Loucy (cell line): Measurements from ENCODE around the gene WDR46.
A peak's percentile ranks its signal among the peaks of the same experiment; 100 is the strongest.
"Not testable (repeated sequence)": the region's sequence is repeated elsewhere in the genome, so short reads cannot be mapped to it uniquely, and the experiment has no call there.

Source experiments
- H2AFZ ChIP-seq: fragments of 200-600 bp; sonication (generic); 2 replicates; pipeline ENCODE4 v1.6.0; 2016; ENCODE audit warnings: antibody characterized with exemption, mild to moderate bottlenecking, low read length, moderate library complexity
- H3F3A ChIP-seq: fragments of 200-600 bp; 2 replicates; pipeline ENCODE4 v1.6.0; 2016; ENCODE audit warnings: antibody characterized with exemption, low read depth, mild to moderate bottlenecking
- H3K27me3 ChIP-seq: fragments of 200-600 bp; sonication (generic); 2 replicates; pipeline ENCODE4 v1.6.1; 2014; ENCODE audit warnings: low read length, mild to moderate bottlenecking; ENCODE audit not compliant: insufficient read depth, poor library complexity, severe bottlenecking
- H3K36me3 ChIP-seq: fragments of 200-600 bp; sonication (generic); 2 replicates; pipeline ENCODE4 v1.6.1; 2016; ENCODE audit warnings: low read length; ENCODE audit not compliant: insufficient read depth
- H3K4me1 ChIP-seq: fragments of 200-600 bp; sonication (generic); 2 replicates; pipeline ENCODE4 v1.5.1; 2014; ENCODE audit warnings: low read length, mild to moderate bottlenecking; ENCODE audit not compliant: insufficient read depth, poor library complexity, severe bottlenecking
- H3K4me2 ChIP-seq: fragments of 200-600 bp; sonication (generic); 2 replicates; pipeline ENCODE4 v1.6.0; 2014; ENCODE audit warnings: antibody characterized with exemption, low read length, low read depth, mild to moderate bottlenecking; ENCODE audit not compliant: poor library complexity, severe bottlenecking
- H3K4me3 ChIP-seq: fragments of 200-600 bp; sonication (generic); 2 replicates; pipeline ENCODE4 v1.5.1; 2014; ENCODE audit warnings: low read length, mild to moderate bottlenecking, mixed read lengths; ENCODE audit not compliant: poor library complexity, severe bottlenecking
- H3K79me2 ChIP-seq: fragments of 200-600 bp; sonication (generic); 2 replicates; pipeline ENCODE4 v1.6.1; 2014; ENCODE audit warnings: low read length; ENCODE audit not compliant: insufficient read depth
- H3K9ac ChIP-seq: fragments of 200-600 bp; sonication (generic); 2 replicates; pipeline ENCODE4 v1.6.0; 2014; ENCODE audit warnings: mild to moderate bottlenecking, low read depth, low read length, moderate library complexity; ENCODE audit not compliant: poor library complexity, severe bottlenecking
- H3K9me2 ChIP-seq: fragments of 200-600 bp; sonication (generic); replicated peaks from 2 replicates; pipeline ENCODE4 v1.6.1; 2016; ENCODE audit warnings: low read depth, low read length, mixed read lengths
- H3K9me3 ChIP-seq: fragments of 200-600 bp; sonication (generic); 2 replicates; pipeline ENCODE4 v1.6.1; 2014; ENCODE audit warnings: mild to moderate bottlenecking, antibody characterized with exemption, low read length, low read depth; ENCODE audit not compliant: insufficient read depth
- H4K20me1 ChIP-seq: fragments of 200-600 bp; sonication (generic); 2 replicates; pipeline ENCODE4 v1.6.0; 2014; ENCODE audit warnings: antibody characterized with exemption, low read length, mild to moderate bottlenecking; ENCODE audit not compliant: insufficient read depth, poor library complexity, severe bottlenecking
- EZH2phosphoT487 ChIP-seq: fragments of 200-600 bp; IDR thresholded peaks from 2 replicates; pipeline ENCODE4 v1.6.1; 2018; ENCODE audit warnings: antibody characterized with exemption, mild to moderate bottlenecking, moderate library complexity, borderline replicate concordance
- TF ChIP-seq, protein P1 (sequence below): fragments of 200-600 bp; sonication (generic); conservative IDR thresholded peaks from 2 replicates; pipeline ENCODE4 v1.5.1; 2014; ENCODE audit warnings: mild to moderate bottlenecking, antibody characterized with exemption, low read length

WDR46 gene

DNA sequence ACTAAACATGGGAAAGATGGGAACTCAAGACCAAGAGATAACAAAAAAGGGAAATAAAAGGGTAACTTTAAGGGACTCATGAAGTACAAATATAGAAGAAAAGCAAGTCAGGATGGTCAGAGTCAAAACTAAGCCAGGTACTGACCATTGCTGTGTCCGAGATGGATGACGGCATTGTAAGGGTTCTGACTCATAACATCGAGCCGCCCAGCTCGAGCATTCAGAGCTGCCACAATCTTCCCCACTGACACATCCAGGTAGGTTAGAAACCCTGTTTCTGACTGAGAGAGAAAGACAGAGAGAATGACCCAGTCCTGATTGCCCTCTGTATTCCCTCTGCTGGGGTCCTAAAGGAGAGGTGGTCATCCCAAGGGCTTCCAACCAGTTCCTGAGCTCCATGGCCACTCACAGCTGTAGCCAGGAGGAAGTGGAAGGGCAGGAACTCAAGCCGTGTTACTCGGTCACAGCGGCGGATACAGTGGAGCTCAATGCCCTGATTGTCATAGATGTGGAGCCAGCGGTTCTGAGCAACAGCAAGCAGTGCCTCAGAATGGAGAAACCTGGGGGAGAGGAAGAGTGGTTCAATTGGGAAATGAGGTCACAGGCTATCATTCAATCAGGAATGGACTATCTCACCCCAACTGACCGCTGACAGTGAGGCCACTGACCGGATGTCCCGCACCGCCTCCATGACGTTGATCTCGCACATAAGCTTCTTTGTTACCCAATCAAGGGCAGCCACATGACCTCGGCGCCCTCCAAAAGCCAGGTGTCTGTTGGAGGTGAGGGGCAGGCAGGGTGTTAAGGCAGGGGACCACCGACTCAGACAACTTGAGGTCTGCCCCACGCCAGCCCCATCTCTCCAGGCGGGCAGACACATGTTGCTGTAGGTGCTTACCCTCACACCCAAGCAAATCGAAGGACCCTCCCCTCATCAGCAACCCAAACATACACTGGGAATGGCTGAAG is 1.8 kb downstream of the WDR46 start:
- TF ChIP-seq, protein P1, sequence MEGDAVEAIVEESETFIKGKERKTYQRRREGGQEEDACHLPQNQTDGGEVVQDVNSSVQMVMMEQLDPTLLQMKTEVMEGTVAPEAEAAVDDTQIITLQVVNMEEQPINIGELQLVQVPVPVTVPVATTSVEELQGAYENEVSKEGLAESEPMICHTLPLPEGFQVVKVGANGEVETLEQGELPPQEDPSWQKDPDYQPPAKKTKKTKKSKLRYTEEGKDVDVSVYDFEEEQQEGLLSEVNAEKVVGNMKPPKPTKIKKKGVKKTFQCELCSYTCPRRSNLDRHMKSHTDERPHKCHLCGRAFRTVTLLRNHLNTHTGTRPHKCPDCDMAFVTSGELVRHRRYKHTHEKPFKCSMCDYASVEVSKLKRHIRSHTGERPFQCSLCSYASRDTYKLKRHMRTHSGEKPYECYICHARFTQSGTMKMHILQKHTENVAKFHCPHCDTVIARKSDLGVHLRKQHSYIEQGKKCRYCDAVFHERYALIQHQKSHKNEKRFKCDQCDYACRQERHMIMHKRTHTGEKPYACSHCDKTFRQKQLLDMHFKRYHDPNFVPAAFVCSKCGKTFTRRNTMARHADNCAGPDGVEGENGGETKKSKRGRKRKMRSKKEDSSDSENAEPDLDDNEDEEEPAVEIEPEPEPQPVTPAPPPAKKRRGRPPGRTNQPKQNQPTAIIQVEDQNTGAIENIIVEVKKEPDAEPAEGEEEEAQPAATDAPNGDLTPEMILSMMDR, result no peak
- TF ChIP-seq EZH2phosphoT487, result no peak
- peak overlapping the region; percentile 81 for H3K4me3 ChIP-seq

DNA sequence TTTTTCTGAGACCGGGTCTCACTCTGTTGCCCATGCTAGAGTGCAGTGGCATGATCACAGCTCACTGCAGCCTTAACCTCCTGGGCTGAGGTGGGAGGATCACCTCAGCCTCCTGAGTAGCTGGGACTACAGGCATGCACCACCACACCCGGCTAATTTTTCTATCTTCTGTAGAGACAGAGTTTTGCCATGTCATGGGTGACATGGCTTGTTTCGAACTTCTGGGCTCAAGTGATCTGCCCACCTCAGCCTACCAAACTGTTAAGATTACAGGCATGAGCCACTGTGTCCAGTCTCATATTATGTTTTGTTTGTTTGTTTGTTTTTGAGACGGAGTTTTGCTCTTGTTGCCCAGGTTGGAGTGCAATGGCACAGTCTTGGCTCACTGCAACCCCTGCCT is 3.8 kb downstream of the WDR46 start:
- Histone ChIP-seq H3K4me1 (peaks cover 14% of the 10 kb centered on the region), H3K79me2 (peaks cover 32% of the 10 kb centered on the region)
- not testable (repeated sequence) for H3K9me2 ChIP-seq, H3K9me3 ChIP-seq, H3F3A ChIP-seq, H3K9ac ChIP-seq, H3K4me2 ChIP-seq, H2AFZ ChIP-seq, H3K4me3 ChIP-seq, H4K20me1 ChIP-seq, H3K27me3 ChIP-seq, H3K36me3 ChIP-seq

More for the DNA sequence above, 1.8 kb downstream of the WDR46 start:
- H3K4me1 ChIP-seq, result peaks cover 17% of the 10 kb centered on the region
- peak overlapping the region; percentile 100 for H3K4me2 ChIP-seq
- H2AFZ ChIP-seq, result no peak overlapping the region
- H3K9me3 ChIP-seq, result no peaks in the 10 kb centered on the region
- no peaks in the 10 kb centered on the region for H3K9me2 ChIP-seq
- H4K20me1 ChIP-seq, result no peaks in the 10 kb centered on the region
- H3K27me3 ChIP-seq, result no peaks in the 10 kb centered on the region
- peaks cover 17% of the 10 kb centered on the region; the same call in 1 of the 2 replicates for H3K36me3 ChIP-seq
- no peaks in the 10 kb centered on the region for H3F3A ChIP-seq
- peak overlapping the region; percentile 80 for H3K9ac ChIP-seq
- H3K79me2 ChIP-seq, result peaks cover 42% of the 10 kb centered on the region

DNA sequence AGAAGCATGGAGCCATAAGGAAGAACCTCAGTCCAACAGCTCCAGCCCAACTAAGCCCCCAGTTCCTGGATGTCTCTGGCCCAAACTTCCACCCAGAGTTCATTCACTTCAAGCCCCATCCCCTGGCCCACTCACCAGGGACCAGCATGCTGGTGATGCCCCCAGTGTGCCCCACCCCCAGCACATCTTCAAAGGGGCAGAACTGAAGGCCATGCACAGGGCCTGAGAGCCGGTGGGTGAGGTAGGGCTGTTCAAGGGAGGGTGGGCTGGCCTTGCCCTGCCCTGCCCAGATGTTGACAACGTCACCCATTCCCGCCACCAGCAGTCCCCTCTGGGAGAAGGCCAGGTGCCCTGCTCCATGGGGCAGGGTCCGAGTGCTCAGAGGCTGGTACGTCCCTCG is 8.5 kb downstream of the WDR46 start:
- no peak for TF ChIP-seq EZH2phosphoT487
- TF ChIP-seq, protein P1, result no peak
- Histone ChIP-seq H3K36me3 (peaks cover 23% of the 10 kb centered on the region; the same call in 1 of the 2 replicates), H3F3A (peaks cover 10% of the 10 kb centered on the region; the same call in 1 of the 2 replicates), H4K20me1 (peaks cover 12% of the 10 kb centered on the region), H3K4me3 (no peak overlapping the region), H2AFZ (no peak overlapping the region), H3K9ac (no peak overlapping the region), H3K4me1 (peaks cover 4% of the 10 kb centered on the region), H3K9me3 (no peaks in the 10 kb centered on the region), H3K27me3 (no peaks in the 10 kb centered on the region), H3K79me2 (peaks cover 12% of the 10 kb centered on the region), H3K9me2 (no peaks in the 10 kb centered on the region), H3K4me2 (no peak overlapping the region)
